GM10248 (cell line): ENCODE measurements around the gene TPCN1.

Source experiments
- CTCF ChIA-PET: fragments of 300-600 bp; sonication (Branson Sonifier 250); formaldehyde crosslinking; extraction: SDS; loops from one replicate; lab custom pipeline; 2021; ENCODE audit warnings: antibody characterized with exemption; lab: Yijun Ruan, JAX
- POLR2A ChIA-PET: fragments of 350-650 bp; sonication (Branson Sonifier 250); formaldehyde crosslinking; extraction: SDS; loops from one replicate; lab custom pipeline; 2020; ENCODE audit warnings: antibody characterized with exemption; lab: Yijun Ruan, JAX
- DNase-seq: peaks from one replicate; pipeline ENCODE4 v3.0.0; 2012; ENCODE audit errors: extremely low spot score
- TF ChIP-seq, protein P1 (sequence below): IDR thresholded peaks from 2 replicates; pipeline ENCODE4 v1.5.1; 2012; ENCODE audit warnings: mild to moderate bottlenecking, low read depth; ENCODE audit errors: extremely low read depth, missing control alignments, control extremely low read depth

TPCN1 gene

DNA sequence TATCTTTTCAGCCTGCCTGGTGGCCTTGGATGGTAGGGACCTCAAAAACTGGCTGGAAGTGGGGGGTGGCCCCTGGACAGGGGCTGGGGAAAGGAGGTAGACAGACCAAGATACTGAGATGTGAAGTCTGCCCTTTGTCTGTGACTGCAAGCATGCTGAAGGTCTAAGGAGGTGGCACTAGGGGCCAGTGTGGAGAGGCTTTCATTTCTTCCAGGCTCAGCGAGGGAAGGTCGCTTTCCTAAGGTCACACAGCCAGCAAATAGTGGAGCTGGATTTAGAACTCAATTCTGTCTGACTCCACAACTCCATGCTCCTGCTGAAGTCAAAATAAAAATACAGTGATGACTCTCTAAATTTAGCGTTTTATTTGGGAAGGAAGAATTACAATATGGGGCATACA lies 125.8 kb downstream of the TPCN1 start:
- POLR2A ChIA-PET: no interaction called here
- no peak for DNase-seq
- CTCF ChIA-PET: no interaction called here
- TF ChIP-seq, protein P1, sequence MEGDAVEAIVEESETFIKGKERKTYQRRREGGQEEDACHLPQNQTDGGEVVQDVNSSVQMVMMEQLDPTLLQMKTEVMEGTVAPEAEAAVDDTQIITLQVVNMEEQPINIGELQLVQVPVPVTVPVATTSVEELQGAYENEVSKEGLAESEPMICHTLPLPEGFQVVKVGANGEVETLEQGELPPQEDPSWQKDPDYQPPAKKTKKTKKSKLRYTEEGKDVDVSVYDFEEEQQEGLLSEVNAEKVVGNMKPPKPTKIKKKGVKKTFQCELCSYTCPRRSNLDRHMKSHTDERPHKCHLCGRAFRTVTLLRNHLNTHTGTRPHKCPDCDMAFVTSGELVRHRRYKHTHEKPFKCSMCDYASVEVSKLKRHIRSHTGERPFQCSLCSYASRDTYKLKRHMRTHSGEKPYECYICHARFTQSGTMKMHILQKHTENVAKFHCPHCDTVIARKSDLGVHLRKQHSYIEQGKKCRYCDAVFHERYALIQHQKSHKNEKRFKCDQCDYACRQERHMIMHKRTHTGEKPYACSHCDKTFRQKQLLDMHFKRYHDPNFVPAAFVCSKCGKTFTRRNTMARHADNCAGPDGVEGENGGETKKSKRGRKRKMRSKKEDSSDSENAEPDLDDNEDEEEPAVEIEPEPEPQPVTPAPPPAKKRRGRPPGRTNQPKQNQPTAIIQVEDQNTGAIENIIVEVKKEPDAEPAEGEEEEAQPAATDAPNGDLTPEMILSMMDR: no peak

DNA sequence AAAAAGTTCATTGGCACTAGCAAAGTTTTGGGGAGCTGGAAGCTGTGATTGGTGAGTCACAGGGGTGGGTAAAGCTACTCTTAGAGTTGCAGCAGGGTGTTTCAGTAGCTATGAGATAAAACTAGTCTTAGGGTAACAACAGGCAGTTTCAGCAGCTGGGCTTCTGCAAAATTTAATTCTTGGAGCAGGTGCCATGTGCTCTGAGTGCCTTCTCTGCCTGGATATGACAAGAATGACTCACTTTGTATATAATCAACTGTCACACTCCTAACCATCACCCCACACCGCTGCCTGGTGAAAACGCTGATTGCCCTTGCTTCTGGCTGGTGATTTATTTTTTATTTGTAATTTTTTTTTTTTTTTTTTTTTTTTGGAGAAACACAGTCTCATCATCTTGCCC lies 126.6 kb downstream of the TPCN1 start:
- DNase-seq: no peak
- TF ChIP-seq, protein P1: no peak
- ChIA-PET CTCF (no interaction called here), POLR2A (no interaction called here)
